SU-DHL-6 (cell line): Measurements from ENCODE around the gene CNTN2.

Source experiments
- CTCF ChIP-seq: fragments of 200-600 bp; sonication (generic); IDR thresholded peaks from one replicate; pipeline ENCODE4 v1.5.1; 2017; ENCODE audit warnings: antibody characterized with exemption, mild to moderate bottlenecking, low read length, moderate library complexity; ENCODE audit not compliant: insufficient read depth, poor library complexity, severe bottlenecking
- EZH2phosphoT487 ChIP-seq: fragments of 200-600 bp; sonication (generic), shearing (Covaris generic); conservative IDR thresholded peaks from 2 replicates; pipeline ENCODE4 v1.6.1; 2018; ENCODE audit warnings: mild to moderate bottlenecking, antibody characterized with exemption, low read length, moderate library complexity, mixed read lengths

GRCh38 chr1:205038132-205038786 lies 4.8 kb upstream of the CNTN2 start:
- TF ChIP-seq CTCF, result no peak
- no peak for TF ChIP-seq EZH2phosphoT487
